OCI-LY3 (cell line): Measurements from ENCODE around the gene HIVEP3.

Experiments used
- EZH2phosphoT487 ChIP-seq: fragments of 200-600 bp; shearing (Covaris generic); IDR thresholded peaks from 2 replicates; pipeline ENCODE4 v1.6.1; 2018; ENCODE audit warnings: antibody characterized with exemption, mixed run types, low read depth
- TF ChIP-seq, protein P1 (sequence below): fragments of 200-600, 300-600 bp; sonication (generic); IDR thresholded peaks from 2 replicates; pipeline ENCODE4 v1.5.1; 2014; ENCODE audit warnings: antibody characterized with exemption, low read length, low read depth

DNA sequence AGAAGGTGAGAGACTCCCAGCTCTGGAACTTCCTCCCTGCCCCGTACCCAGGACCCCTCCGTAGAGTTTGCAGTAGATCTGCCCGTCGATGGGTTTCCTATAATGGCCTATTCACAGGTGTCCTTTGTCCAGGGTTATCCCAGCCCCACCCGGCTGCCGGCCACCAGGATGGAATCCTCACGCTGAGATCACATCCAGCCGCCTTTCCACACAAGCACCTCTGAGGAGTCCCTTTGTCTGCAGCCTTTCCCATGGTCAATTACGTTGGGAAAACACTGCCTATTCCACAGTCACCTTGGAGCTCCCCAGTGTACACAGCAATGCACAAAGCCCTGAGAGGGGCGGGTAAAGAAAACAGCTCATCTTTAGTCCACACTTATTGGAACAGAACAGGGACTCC lies 244.2 kb downstream of the HIVEP3 start:
- TF ChIP-seq, protein P1, sequence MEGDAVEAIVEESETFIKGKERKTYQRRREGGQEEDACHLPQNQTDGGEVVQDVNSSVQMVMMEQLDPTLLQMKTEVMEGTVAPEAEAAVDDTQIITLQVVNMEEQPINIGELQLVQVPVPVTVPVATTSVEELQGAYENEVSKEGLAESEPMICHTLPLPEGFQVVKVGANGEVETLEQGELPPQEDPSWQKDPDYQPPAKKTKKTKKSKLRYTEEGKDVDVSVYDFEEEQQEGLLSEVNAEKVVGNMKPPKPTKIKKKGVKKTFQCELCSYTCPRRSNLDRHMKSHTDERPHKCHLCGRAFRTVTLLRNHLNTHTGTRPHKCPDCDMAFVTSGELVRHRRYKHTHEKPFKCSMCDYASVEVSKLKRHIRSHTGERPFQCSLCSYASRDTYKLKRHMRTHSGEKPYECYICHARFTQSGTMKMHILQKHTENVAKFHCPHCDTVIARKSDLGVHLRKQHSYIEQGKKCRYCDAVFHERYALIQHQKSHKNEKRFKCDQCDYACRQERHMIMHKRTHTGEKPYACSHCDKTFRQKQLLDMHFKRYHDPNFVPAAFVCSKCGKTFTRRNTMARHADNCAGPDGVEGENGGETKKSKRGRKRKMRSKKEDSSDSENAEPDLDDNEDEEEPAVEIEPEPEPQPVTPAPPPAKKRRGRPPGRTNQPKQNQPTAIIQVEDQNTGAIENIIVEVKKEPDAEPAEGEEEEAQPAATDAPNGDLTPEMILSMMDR, result no peak
- TF ChIP-seq EZH2phosphoT487, result no peak
